ENCODE data around the gene GEMIN4.
"Not testable (repeated sequence)": the region's sequence is repeated elsewhere in the genome, so short reads cannot be mapped to it uniquely, and the experiment has no call there.

The GEMIN4 gene

GRCh38 chr17:752002-752619, at the start of gene GEMIN4:
TSS of gene GEMIN4 (minus strand) at chr17:752264. CDS start at chr17:752142, 122 bp downstream.
- DNase-seq, result peak; percentile 85

- DNase-seq, result no peak
Observed at GRCh38 chr17:801660-802059, 49.6 kb upstream of the GEMIN4 start.

- DNase-seq, result no peak
Observed at GRCh38 chr17:800446-801242, 48.6 kb upstream of the GEMIN4 start.

- no peak for DNase-seq
Observed at GRCh38 chr17:799261-799660, 47.2 kb upstream of the GEMIN4 start.

GRCh38 chr17:798246-798645, 46.2 kb upstream of the GEMIN4 start:
- DNase-seq, result no peak

- no peak for DNase-seq
Observed at GRCh38 chr17:797236-797840, 45.3 kb upstream of the GEMIN4 start.

GRCh38 chr17:796609-797008, 44.5 kb upstream of the GEMIN4 start:
- DNase-seq, result no peak

GRCh38 chr17:795721-796120, 43.7 kb upstream of the GEMIN4 start:
- no peak for DNase-seq

GRCh38 chr17:795276-795675, 43.2 kb upstream of the GEMIN4 start:
- DNase-seq, result no peak

- DNase-seq, result peak; percentile 89 to 93
Observed at GRCh38 chr17:794876-795275, 42.8 kb upstream of the GEMIN4 start.

- DNase-seq, result no peak
Observed at GRCh38 chr17:792277-792676, 40.2 kb upstream of the GEMIN4 start.

GRCh38 chr17:791829-792228, 39.8 kb upstream of the GEMIN4 start:
- DNase-seq, result no peak

- not testable (repeated sequence) for DNase-seq
Observed at GRCh38 chr17:790874-791247, 38.8 kb upstream of the GEMIN4 start.

- DNase-seq, result not testable (repeated sequence)
Observed at GRCh38 chr17:789931-790873, 38.1 kb upstream of the GEMIN4 start.

- no peak for DNase-seq
Observed at GRCh38 chr17:789160-789840, 37.2 kb upstream of the GEMIN4 start.

GRCh38 chr17:788551-788950, 36.5 kb upstream of the GEMIN4 start:
- no peak for DNase-seq

GRCh38 chr17:787641-788221, 35.7 kb upstream of the GEMIN4 start:
- DNase-seq, result no peak

- DNase-seq, result not testable (repeated sequence)
Observed at GRCh38 chr17:785901-786300, 33.8 kb upstream of the GEMIN4 start.

- no peak for DNase-seq
Observed at GRCh38 chr17:784143-784542, 32.1 kb upstream of the GEMIN4 start.

GRCh38 chr17:781805-782731, 30.0 kb upstream of the GEMIN4 start, which contains the start of the genes GLOD4 and MRM3:
TSS of gene GLOD4 (minus strand) at chr17:782280. CDS start at chr17:782255, 25 bp downstream.
TSS of gene MRM3 (plus strand) at chr17:782353. CDS start at chr17:782379, 26 bp downstream.
- peak; percentile 67 to 84 for DNase-seq

- DNase-seq, result no peak
Observed at GRCh38 chr17:778096-778495, 26.0 kb upstream of the GEMIN4 start.

Measured in NCI-H2081 (cell line).